ENCODE data around the gene TMA7B.

TMA7B gene

GRCh38 chr22:39955675-39956074 is 4.5 kb upstream of the TMA7B start:
- DNase-seq = no peak

DNA sequence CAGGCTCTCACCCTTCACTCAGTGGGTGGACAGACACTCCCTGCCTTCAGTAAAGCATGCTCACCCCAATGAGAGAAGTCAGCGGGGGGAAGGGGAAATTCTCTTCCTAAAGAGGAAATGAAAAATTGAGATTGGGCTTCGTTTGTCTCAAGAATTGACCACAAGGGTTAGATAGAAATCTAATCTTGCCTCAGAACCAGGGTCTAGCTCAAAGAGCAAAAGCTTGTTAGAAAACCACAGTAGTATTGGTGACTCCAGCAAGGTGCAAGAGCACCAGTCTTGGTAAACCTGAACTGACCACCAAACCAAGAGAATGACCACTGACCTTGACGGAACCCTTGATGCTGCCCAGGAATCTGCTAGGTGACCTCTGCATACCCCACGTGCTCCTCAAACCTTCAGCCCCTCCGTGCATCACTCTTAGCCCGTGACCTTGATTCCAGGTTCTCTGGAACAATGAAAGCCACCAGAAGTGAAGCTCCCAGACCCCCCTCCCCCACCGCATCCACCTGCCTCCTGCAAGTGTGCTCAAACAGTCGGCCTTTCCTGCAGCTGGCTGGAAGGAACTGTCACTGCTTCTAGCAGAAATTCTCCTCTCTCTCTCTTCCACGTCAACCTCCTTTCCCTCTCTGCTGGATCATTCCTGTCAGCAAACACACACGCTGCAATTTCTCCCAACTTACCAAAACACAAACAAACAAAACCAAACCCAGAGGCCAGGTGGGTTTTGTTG is 3.1 kb upstream of the TMA7B start:
- no peak for DNase-seq

- no peak for DNase-seq
Observed at GRCh38 chr22:39958009-39958711, 2.0 kb upstream of the TMA7B start.

- DNase-seq = no peak
Observed at GRCh38 chr22:39958949-39959639, 1.1 kb upstream of the TMA7B start.

DNA sequence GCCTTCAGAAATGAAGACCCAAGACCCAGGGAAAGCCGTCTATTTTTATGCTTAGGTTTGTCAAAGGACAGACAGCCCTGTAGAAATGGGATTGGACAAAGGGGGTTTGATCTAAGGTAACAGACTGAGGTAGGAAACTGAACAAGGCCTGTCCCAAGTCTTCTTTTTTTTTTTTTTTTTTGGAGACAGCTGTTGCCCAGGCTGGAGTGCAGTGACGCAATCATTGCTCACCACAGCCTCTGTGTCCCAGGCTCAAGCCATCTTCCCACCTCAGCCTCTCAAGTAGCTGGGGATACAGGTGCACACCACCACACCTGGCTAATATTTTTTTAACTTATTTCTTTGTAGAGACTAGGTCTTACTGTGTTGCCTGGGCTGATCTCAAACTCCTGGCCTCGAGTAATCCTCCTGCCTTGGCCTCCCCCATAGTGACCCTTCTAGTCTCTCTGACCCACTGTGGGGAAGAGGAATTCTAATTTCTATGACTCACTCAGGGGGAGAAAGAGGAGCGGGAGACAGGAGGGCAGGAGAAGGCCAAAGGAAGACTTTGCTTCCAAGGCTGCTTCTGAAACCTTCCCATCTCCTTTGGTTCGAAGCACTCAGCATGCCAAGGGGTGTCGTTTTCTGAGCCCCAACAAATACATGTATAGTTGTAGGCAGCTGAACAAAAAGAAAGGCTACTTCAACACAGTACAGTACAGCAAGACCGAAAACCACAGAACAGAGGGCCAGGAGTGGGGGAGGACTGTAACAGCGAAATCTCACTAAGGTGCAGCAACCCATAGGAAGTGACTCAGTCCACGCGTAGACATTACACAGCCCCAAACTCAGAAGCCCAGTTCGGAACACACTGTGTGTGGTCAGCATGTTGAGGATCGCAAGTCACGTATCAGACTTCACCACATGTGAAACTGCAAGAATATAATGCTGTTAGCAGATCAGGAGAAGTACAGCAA is 872 bp downstream of the TMA7B start:
- no peak for DNase-seq

GRCh38 chr22:39962071-39962470 is 1.9 kb downstream of the TMA7B start:
- DNase-seq = no peak

- DNase-seq = no peak
Observed at GRCh38 chr22:39965748-39966147, 5.6 kb downstream of the TMA7B start.

GRCh38 chr22:39966470-39966869 is 6.3 kb downstream of the TMA7B start:
- DNase-seq = no peak

DNA sequence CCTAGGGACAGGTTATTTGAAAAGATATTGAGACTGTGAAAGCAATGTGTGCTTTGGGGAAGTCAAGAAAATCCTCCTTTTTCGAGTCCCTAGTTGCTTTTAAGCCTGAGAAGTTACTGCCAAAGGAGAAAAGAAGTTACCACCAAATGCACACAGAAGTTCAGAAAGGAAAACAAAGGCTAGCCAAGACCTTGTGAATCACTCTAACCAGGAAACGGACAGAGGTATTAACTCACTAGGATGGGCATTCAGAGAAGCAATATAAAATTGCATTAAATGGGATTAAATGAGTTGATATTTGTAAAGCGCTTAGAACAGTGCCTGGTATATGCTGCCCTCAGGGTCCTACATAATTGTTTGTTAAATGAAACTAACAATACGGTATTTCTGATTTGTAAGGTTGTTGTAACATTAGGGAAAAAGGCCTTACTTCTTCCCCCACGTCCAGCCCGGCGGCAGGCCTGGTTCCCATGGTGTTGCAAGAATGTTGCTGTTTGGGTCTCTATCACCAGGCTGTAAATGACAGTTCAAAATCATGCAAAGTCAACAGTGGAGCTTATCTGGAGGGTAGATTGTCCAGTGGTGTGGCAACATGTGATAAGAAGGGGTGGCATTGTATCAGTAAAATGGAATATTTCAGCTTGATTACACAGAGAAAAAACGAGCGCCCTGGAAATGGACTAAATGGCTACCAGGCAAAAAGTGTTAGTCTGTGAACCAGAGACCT is 7.1 kb downstream of the TMA7B start:
- DNase-seq = no peak

- no peak for DNase-seq
Observed at GRCh38 chr22:39967996-39968972, 8.1 kb downstream of the TMA7B start.

- DNase-seq = no peak
Observed at GRCh38 chr22:39970742-39971141, 10.5 kb downstream of the TMA7B start.

DNA sequence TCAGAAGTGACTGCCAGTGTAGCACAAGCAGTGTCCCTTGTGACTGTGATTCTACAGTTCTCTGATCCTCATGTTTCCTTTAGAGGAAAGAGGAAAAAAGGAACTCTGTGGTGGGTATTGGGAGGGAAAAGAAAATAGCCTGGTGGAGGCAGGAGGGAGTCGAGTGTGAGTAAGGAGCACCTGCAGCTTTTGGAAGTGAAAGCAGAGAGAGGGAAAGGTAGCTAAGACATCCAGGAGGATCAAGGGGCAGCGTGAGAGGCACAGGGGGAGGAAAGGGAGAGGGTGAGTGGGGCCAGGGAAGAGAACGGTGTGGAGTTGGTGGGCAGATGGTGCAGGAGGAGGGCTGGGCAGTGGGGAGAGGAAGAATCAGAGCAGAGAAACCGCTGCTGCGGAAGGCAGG is 12.4 kb downstream of the TMA7B start:
- no peak for DNase-seq

DNA sequence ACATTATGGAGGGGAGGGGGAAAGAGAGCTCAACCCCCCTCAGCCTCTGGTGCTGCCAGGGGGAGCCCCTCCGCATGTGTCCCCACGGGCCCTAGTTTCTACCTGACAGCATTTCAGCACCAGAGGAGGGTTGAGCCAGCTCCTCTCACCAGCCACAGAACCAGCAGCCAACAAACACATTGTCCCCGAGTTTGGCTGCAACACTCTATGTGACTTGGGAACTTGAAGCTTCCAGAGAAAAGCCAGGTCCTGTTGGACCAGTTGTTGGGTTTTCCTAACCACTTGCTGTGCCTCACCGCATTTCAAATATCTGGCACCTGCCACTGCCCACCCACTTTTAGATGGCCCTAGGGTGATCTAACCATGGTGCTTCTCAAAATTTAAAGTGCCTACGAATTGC is 13.5 kb downstream of the TMA7B start:
- no peak for DNase-seq

- DNase-seq = no peak
Observed at GRCh38 chr22:39974065-39974464, 13.9 kb downstream of the TMA7B start.

- DNase-seq = no peak
Observed at GRCh38 chr22:39979048-39979447, 18.9 kb downstream of the TMA7B start.

- DNase-seq = no peak
Observed at GRCh38 chr22:39979458-39979857, 19.3 kb downstream of the TMA7B start.

DNA sequence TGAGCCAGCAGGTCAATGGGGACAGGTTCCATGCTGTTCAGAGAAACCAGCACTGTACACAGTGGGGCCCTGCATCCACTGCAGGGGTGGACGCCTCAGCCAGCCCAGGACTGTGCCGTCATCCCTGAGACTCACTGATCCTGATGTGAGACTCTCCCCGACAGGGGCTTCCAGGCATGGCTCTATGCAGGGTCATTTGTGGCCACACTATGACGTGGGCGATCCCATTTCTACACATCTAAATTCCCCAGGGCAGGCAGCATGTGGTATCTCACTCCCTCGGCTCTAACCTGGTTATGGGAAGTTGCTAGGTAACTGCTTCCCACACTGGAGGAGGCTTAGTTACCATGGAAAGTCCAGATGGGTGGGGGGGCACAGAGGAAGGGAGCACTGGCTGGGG is 20.4 kb downstream of the TMA7B start:
- DNase-seq = no peak

DNA sequence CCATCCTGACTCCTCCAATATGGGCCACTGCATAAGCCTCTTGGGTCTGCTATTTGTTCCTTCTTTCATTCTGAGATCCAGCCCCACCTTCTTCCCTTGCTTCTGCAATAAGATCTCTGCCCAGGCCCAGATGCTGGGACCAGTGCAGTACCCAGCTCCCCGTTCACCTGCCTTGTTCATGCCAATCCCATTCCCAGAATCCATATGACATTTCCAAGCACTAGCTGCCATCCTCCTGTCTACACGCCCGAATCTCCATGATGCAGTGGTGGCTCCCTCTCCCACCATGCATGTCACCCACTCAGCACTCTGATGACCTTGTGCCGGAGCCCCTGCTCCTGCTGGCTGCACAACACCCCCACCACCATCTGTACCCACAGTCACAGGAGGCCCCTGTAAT is 23.1 kb downstream of the TMA7B start:
- DNase-seq = no peak

- no peak for DNase-seq
Observed at GRCh38 chr22:39984006-39984405, 23.8 kb downstream of the TMA7B start.

GRCh38 chr22:39984746-39985145 is 24.5 kb downstream of the TMA7B start:
- DNase-seq = no peak

All from NCI-H2171 (cell line).